Hepatocyte (in vitro differentiated cells): ENCODE results near the gene LMCD1. TPM values are rescaled to one million over a fixed set of nuclear protein-coding genes. Genes with fewer than 3 reads are reported as not detected.

Source experiments
- DNase-seq: peaks from one replicate; pipeline ENCODE4 v3.0.0-alpha.2; 2016; ENCODE audit warnings: low spot score
- H2AFZ ChIP-seq: fragments of 200-600 bp; sonication (generic); 2 replicates; pipeline ENCODE4 v1.6.0; 2016; ENCODE audit warnings: antibody characterized with exemption, mild to moderate bottlenecking
- H3K27ac ChIP-seq: fragments of 200-600 bp; sonication (generic); 2 replicates; pipeline ENCODE4 v1.5.1; 2016; ENCODE audit warnings: mild to moderate bottlenecking
- H3K27me3 ChIP-seq: fragments of 200-600 bp; sonication (generic); 2 replicates; pipeline ENCODE4 v1.6.1; 2016
- H3K36me3 ChIP-seq: fragments of 200-600 bp; sonication (generic); replicated peaks from 2 replicates; pipeline ENCODE4 v1.5.1; 2016; ENCODE audit warnings: low read depth; ENCODE audit not compliant: insufficient read depth
- H3K4me1 ChIP-seq: fragments of 200-600 bp; sonication (generic); 2 replicates; pipeline ENCODE4 v1.5.1; 2016; ENCODE audit warnings: mild to moderate bottlenecking, moderate library complexity; ENCODE audit not compliant: insufficient read depth
- H3K4me2 ChIP-seq: fragments of 200-600 bp; sonication (generic); 2 replicates; pipeline ENCODE4 v1.6.0; 2016
- H3K4me3 ChIP-seq: fragments of 200-600 bp; sonication (generic); 2 replicates; pipeline ENCODE4 v1.5.1; 2016; ENCODE audit warnings: mild to moderate bottlenecking
- H3K79me2 ChIP-seq: fragments of 200-600 bp; sonication (generic); 2 replicates; pipeline ENCODE4 v1.6.0; 2017; ENCODE audit warnings: mild to moderate bottlenecking
- H3K9me2 ChIP-seq: fragments of 200-600 bp; sonication (generic); replicated peaks from 2 replicates; pipeline ENCODE4 v1.6.0; 2017; ENCODE audit warnings: mild to moderate bottlenecking; ENCODE audit not compliant: insufficient read depth
- H3K9me3 ChIP-seq: fragments of 200-600 bp; sonication (generic); 2 replicates; pipeline ENCODE4 v1.5.1; 2016; ENCODE audit warnings: low read depth, mild to moderate bottlenecking
- H4K20me1 ChIP-seq: fragments of 200-600 bp; sonication (generic); 2 replicates; pipeline ENCODE4 v1.6.0; 2016; ENCODE audit warnings: mild to moderate bottlenecking; ENCODE audit not compliant: insufficient read depth, poor library complexity, severe bottlenecking
- CTCF ChIP-seq: fragments of 200-600 bp; sonication (generic); IDR thresholded peaks from 2 replicates; pipeline ENCODE4 v1.5.1; 2016; ENCODE audit warnings: antibody characterized with exemption, mild to moderate bottlenecking; ENCODE audit not compliant: poor library complexity
- EZH2 ChIP-seq: fragments of 200-600 bp; sonication (generic); IDR thresholded peaks from 2 replicates; pipeline ENCODE4 v1.6.1; 2016; ENCODE audit warnings: antibody characterized with exemption, mild to moderate bottlenecking, borderline replicate concordance
- EZH2phosphoT487 ChIP-seq: fragments of 200-600 bp; sonication (generic); IDR thresholded peaks from one replicate; pipeline ENCODE4 v1.6.1; 2018; ENCODE audit warnings: antibody characterized with exemption, mild to moderate bottlenecking, low read depth, moderate library complexity; ENCODE audit not compliant: unreplicated experiment, severe bottlenecking
- WGBS: methylation state at CpG from one replicate; pipeline ENCODE4 v1.1.6; 2016; ENCODE audit warnings: low lambda C conversion rate; ENCODE audit errors: missing lambda C conversion rate; 5-methylcytosine and 5-hydroxymethylcytosine counted together
- polyA plus RNA-seq: library from polyadenylated mRNA; unstranded; fragments of >200 nt; fragmentation: Nextera tagmentation; extraction: Ambion mirVana; gene quantifications from 2 replicates; pipeline ENCODE4 v1.2.1, GENCODE V29; 2016
- total RNA-seq: library from RNA; depleted of rRNA; stranded (reverse); fragments of >200 nt; gene quantifications from 2 replicates; pipeline ENCODE4 v1.2.3, GENCODE V29; 2014

Gene LMCD1
- total and polyA plus RNA-seq, 2 experiments from 2014 or later, result 195 to 347 TPM

- H3K27ac ChIP-seq, result no peak overlapping the region
- TF ChIP-seq EZH2 (no peak), EZH2phosphoT487 (no peak), CTCF (no peak)
- no peak overlapping the region for H3K4me2 ChIP-seq
- peaks cover 10% of the 10 kb centered on the region for H3K4me1 ChIP-seq
- H3K9me3 ChIP-seq, result no peaks in the 10 kb centered on the region
- no peaks in the 10 kb centered on the region for H4K20me1 ChIP-seq
- H2AFZ ChIP-seq, result no peak overlapping the region
- H3K27me3 ChIP-seq, result no peaks in the 10 kb centered on the region
- no peaks in the 10 kb centered on the region for H3K36me3 ChIP-seq
- no peak overlapping the region for H3K4me3 ChIP-seq
- DNase-seq, result no peak
- 79% methylated on average over 8 of the region's 8 CpGs for WGBS
- peaks cover 5% of the 10 kb centered on the region for H3K79me2 ChIP-seq
- H3K9me2 ChIP-seq, result no peaks in the 10 kb centered on the region
Measured at GRCh38 chr3:8536096-8537056, 34.8 kb downstream of the LMCD1 start.

GRCh38 chr3:8537440-8537839 is 35.8 kb downstream of the LMCD1 start:
- H3K4me2 ChIP-seq, result no peak overlapping the region
- H3K79me2 ChIP-seq, result no peaks in the 10 kb centered on the region
- no peaks in the 10 kb centered on the region for H4K20me1 ChIP-seq
- no peaks in the 10 kb centered on the region for H3K9me2 ChIP-seq
- no peak for DNase-seq
- TF ChIP-seq EZH2phosphoT487 (no peak), EZH2 (no peak), CTCF (no peak)
- H3K27ac ChIP-seq, result no peak overlapping the region
- H2AFZ ChIP-seq, result no peak overlapping the region
- no peaks in the 10 kb centered on the region for H3K9me3 ChIP-seq
- no peak overlapping the region for H3K4me3 ChIP-seq
- WGBS, result 96% methylated on average over 1 of the region's 1 CpG
- H3K4me1 ChIP-seq, result peaks cover 6% of the 10 kb centered on the region
- no peaks in the 10 kb centered on the region for H3K27me3 ChIP-seq
- no peaks in the 10 kb centered on the region for H3K36me3 ChIP-seq

- no peak for TF ChIP-seq EZH2phosphoT487
- TF ChIP-seq EZH2, result no peak
- no peak for TF ChIP-seq CTCF
- no peaks in the 10 kb centered on the region for H3K27me3 ChIP-seq
- H3K4me2 ChIP-seq, result no peak overlapping the region
- DNase-seq, result no peak
- no peak overlapping the region for H3K4me3 ChIP-seq
- H3K9me3 ChIP-seq, result no peaks in the 10 kb centered on the region
- WGBS, result 100% methylated on average over 4 of the region's 4 CpGs
- no peaks in the 10 kb centered on the region for H3K79me2 ChIP-seq
- no peaks in the 10 kb centered on the region for H3K36me3 ChIP-seq
- H2AFZ ChIP-seq, result no peak overlapping the region
- no peak overlapping the region for H3K27ac ChIP-seq
- H3K4me1 ChIP-seq, result peaks cover 6% of the 10 kb centered on the region
- no peaks in the 10 kb centered on the region for H4K20me1 ChIP-seq
- H3K9me2 ChIP-seq, result no peaks in the 10 kb centered on the region
Measured at GRCh38 chr3:8538223-8538622, 36.6 kb downstream of the LMCD1 start.
